SK-N-SH (cell line): ENCODE results near the gene LIN52. TPM values are rescaled to one million over a fixed set of nuclear protein-coding genes. Genes with fewer than 3 reads are reported as not detected.

Experiments
- CTCF ChIA-PET: fragments of 300-600, 350-600 bp; formaldehyde crosslinking; extraction: SDS; loops from one replicate; lab custom pipeline; 2021; lab: Yijun Ruan, JAX
- POLR2A ChIA-PET: fragments of 350-600 bp; sonication (Branson Sonifier 250); formaldehyde crosslinking; extraction: SDS; loops from one replicate; lab custom pipeline; 2020; ENCODE audit warnings: antibody characterized with exemption, inconsistent platforms; lab: Yijun Ruan, JAX
- DNase-seq: peaks from one replicate; pipeline ENCODE4 v3.0.0; 2012
- H2AFZ ChIP-seq: fragments of 200-600 bp; sonication (generic); 2 replicates; pipeline ENCODE4 v1.8.1; 2016; ENCODE audit warnings: antibody characterized with exemption, mild to moderate bottlenecking, low read depth
- H3F3A ChIP-seq: fragments of 200-600 bp; sonication (generic); replicated peaks from 2 replicates; pipeline ENCODE3; 2016; ENCODE audit warnings: antibody characterized with exemption, mild to moderate bottlenecking; ENCODE audit not compliant: insufficient read depth
- H3K27ac ChIP-seq, 2 experiments: fragments of 200-500 bp in 1 of 2; fragments of 200-600 bp in 1 of 2; sonication (Bioruptor generic) in 1 of 2; sonication (generic), shearing (Covaris generic) in 1 of 2; 2 replicates each; pipeline versions ENCODE4 v1.5.1 to v1.6.1; 2014 to 2016; ENCODE audit warnings: low read depth in 2 of 2, inconsistent platforms in 1 of 2, low read length in 1 of 2, mild to moderate bottlenecking in 1 of 2, mixed read lengths in 1 of 2
- H3K27me3 ChIP-seq: fragments of 200-600 bp; sonication (generic), shearing (Covaris generic); 2 replicates; pipeline ENCODE4 v1.6.1; 2016; ENCODE audit warnings: mixed run types; ENCODE audit not compliant: insufficient read depth
- H3K36me3 ChIP-seq, 2 experiments: fragments of 200-500 bp in 1 of 2; fragments of 200-600 bp in 1 of 2; sonication (Bioruptor generic) in 1 of 2; sonication (generic) in 1 of 2; replicated peaks in 1 of 2; 2 replicates each; pipeline versions ENCODE3 to v1.5.1; 2014 to 2016; ENCODE audit warnings: low read length in 1 of 2, mild to moderate bottlenecking in 1 of 2; ENCODE audit not compliant: insufficient read depth in 2 of 2, control insufficient read depth in 1 of 2
- H3K4me1 ChIP-seq, 2 experiments: fragments of 200-500 bp in 1 of 2; fragments of 200-600 bp in 1 of 2; sonication (Bioruptor generic) in 1 of 2; sonication (generic), shearing (Covaris generic) in 1 of 2; 2 replicates each; pipeline versions ENCODE4 v1.5.1 to v1.6.1; 2014 to 2016; ENCODE audit warnings: low read depth in 1 of 2, low read length in 1 of 2, mixed run types in 1 of 2; ENCODE audit not compliant: insufficient read depth in 2 of 2, control insufficient read depth in 1 of 2
- H3K4me2 ChIP-seq: fragments of 200-600 bp; sonication (generic), shearing (Covaris generic); 2 replicates; pipeline ENCODE4 v1.6.1; 2017; ENCODE audit warnings: mixed run types
- H3K4me3 ChIP-seq, 2 experiments: fragments of 200-500 bp in 1 of 2; fragments of 200-600 bp in 1 of 2; sonication (Bioruptor generic) in 1 of 2; sonication (generic), shearing (Covaris generic) in 1 of 2; 2 replicates each; pipeline versions ENCODE4 v1.5.1 to v1.8.1; 2014 to 2016; ENCODE audit warnings: low read depth in 2 of 2, inconsistent platforms in 1 of 2, low read length in 1 of 2, mild to moderate bottlenecking in 1 of 2, mixed read lengths in 1 of 2, moderate library complexity in 1 of 2
- H3K79me2 ChIP-seq: fragments of 200-600 bp; sonication (generic); 2 replicates; pipeline ENCODE4 v1.8.1; 2017; ENCODE audit warnings: mild to moderate bottlenecking; ENCODE audit not compliant: insufficient read depth
- H3K9ac ChIP-seq: fragments of 200-600 bp; sonication (generic); 2 replicates; pipeline ENCODE4 v1.6.1; 2017; ENCODE audit warnings: mixed run types
- H3K9me2 ChIP-seq: fragments of 200-600 bp; sonication (generic); 2 replicates; pipeline ENCODE4 v1.6.1; 2017; ENCODE audit warnings: mixed run types
- H3K9me3 ChIP-seq: fragments of 200-600 bp; sonication (generic); 2 replicates; pipeline ENCODE4 v1.6.1; 2017; ENCODE audit warnings: mixed run types, mild to moderate bottlenecking, moderate library complexity
- H4K20me1 ChIP-seq: fragments of 200-600 bp; sonication (generic); 2 replicates; pipeline ENCODE4 v1.6.1; 2017; ENCODE audit warnings: mild to moderate bottlenecking, mixed run types; ENCODE audit not compliant: insufficient read depth
- CHD2 ChIP-seq: fragments of 150-350 bp; IDR thresholded peaks from 2 replicates; pipeline ENCODE4 v1.6.1; 2018; ENCODE audit warnings: low read length; ENCODE audit not compliant: partially characterized antibody
- EP300 ChIP-seq, 2 experiments: IDR thresholded peaks; 2 replicates each; pipeline versions ENCODE4 v1.4.0 to v1.6.1; 2012; ENCODE audit warnings: borderline replicate concordance in 1 of 2, low read depth in 1 of 2, low read length in 1 of 2
- EZH2phosphoT487 ChIP-seq: fragments of 200-600 bp; sonication (generic); IDR thresholded peaks from 2 replicates; pipeline ENCODE4 v1.6.1; 2017; ENCODE audit warnings: low read depth, mixed run types, mild to moderate bottlenecking, antibody characterized with exemption, moderate library complexity, borderline replicate concordance
- FOXM1 ChIP-seq: IDR thresholded peaks from 2 replicates; pipeline ENCODE4 v1.4.0; 2012; ENCODE audit warnings: low read depth, mild to moderate bottlenecking
- GABPA ChIP-seq: IDR thresholded peaks from 2 replicates; pipeline ENCODE4 v1.4.0; 2012; ENCODE audit warnings: low read depth, mild to moderate bottlenecking
- MAX ChIP-seq: IDR thresholded peaks from 2 replicates; pipeline ENCODE4 v1.4.0; 2012; ENCODE audit warnings: low read depth
- MEF2A ChIP-seq: IDR thresholded peaks from 2 replicates; pipeline ENCODE4 v1.4.0; 2012; ENCODE audit warnings: low read depth, borderline replicate concordance
- MXI1 ChIP-seq: IDR thresholded peaks from 2 replicates; pipeline ENCODE4 v1.6.1; 2012; ENCODE audit warnings: mild to moderate bottlenecking, low read depth, low read length, improper control_type of control experiment
- NFIC ChIP-seq: IDR thresholded peaks from 2 replicates; pipeline ENCODE4 v1.4.0; 2012; ENCODE audit warnings: borderline replicate concordance
- PBX3 ChIP-seq: IDR thresholded peaks from 2 replicates; pipeline ENCODE4; 2012
- POLR2AphosphoS5 ChIP-seq: IDR thresholded peaks from 2 replicates; pipeline ENCODE4 v1.6.1; 2012; ENCODE audit warnings: low read depth, low read length
- RCOR1 ChIP-seq: fragments of 150-350 bp; IDR thresholded peaks from 2 replicates; pipeline ENCODE4 v1.6.1; 2017; ENCODE audit warnings: antibody characterized with exemption, low read length
- RFX5 ChIP-seq: IDR thresholded peaks from 2 replicates; pipeline ENCODE4 v1.6.1; 2012; ENCODE audit warnings: mild to moderate bottlenecking, improper control_type of control experiment, low read length
- RXRA ChIP-seq: IDR thresholded peaks from 2 replicates; pipeline ENCODE4 v1.4.0; 2012; ENCODE audit warnings: low read depth, mild to moderate bottlenecking, borderline replicate concordance
- SMC3 ChIP-seq: IDR thresholded peaks from 2 replicates; pipeline ENCODE4 v1.6.1; 2012; ENCODE audit warnings: low read depth, low read length, improper control_type of control experiment
- TAF1 ChIP-seq: IDR thresholded peaks from 2 replicates; pipeline ENCODE4 v1.6.1; 2012; ENCODE audit warnings: low read depth, mild to moderate bottlenecking, low read length, moderate library complexity, borderline replicate concordance
- TEAD4 ChIP-seq: IDR thresholded peaks from 2 replicates; pipeline ENCODE4 v1.4.0; 2012; ENCODE audit warnings: mild to moderate bottlenecking, borderline replicate concordance; ENCODE audit not compliant: insufficient read depth
- USF1 ChIP-seq: IDR thresholded peaks from 2 replicates; pipeline ENCODE4 v1.4.0; 2012; ENCODE audit warnings: low read depth, borderline replicate concordance
- ZBTB33 ChIP-seq: IDR thresholded peaks from 2 replicates; pipeline ENCODE4 v1.4.0; 2012; ENCODE audit warnings: low read depth, borderline replicate concordance
- WGBS: methylation state at CpG from one replicate; pipeline ENCODE4 v1.1.6; 2017; ENCODE audit warnings: low lambda C conversion rate; 5-methylcytosine and 5-hydroxymethylcytosine counted together
- polyA plus RNA-seq, 3 experiments: library from polyadenylated mRNA; depleted of rRNA; stranded (reverse); fragments of >200 nt; gene quantifications; 2 replicates each; pipeline ENCODE4 v1.2.3, GENCODE V29; 2012

LIN52 gene
- polyA plus RNA-seq, 1 of the 3 experiments (the other 2 are of a cell fraction), result 4.9 TPM

GRCh38 chr14:74208642-74209041 is 123.9 kb downstream of the LIN52 start:
- H3K9me3 ChIP-seq, result no peaks in the 10 kb centered on the region
- POLR2A ChIA-PET, result no interaction called here
- no peak overlapping the region for H3K4me2 ChIP-seq
- no peaks in the 10 kb centered on the region for H4K20me1 ChIP-seq
- no peaks in the 10 kb centered on the region for H3K27me3 ChIP-seq
- H3K79me2 ChIP-seq, result no peaks in the 10 kb centered on the region
- no peak overlapping the region for H3K4me3 ChIP-seq
- no peak overlapping the region for H3K27ac ChIP-seq
- CTCF ChIA-PET, result interaction anchor here (0.6 to 2.0 kb wide), 3 partner anchors 10 to 210 kb away, joined by 3 to 9 read pairs (median 4); no protein-coding TSS in a partner anchor
- H3K4me1 ChIP-seq, result no peaks in the 10 kb centered on the region
- no peaks in the 10 kb centered on the region for H3K36me3 ChIP-seq
- TF ChIP-seq RCOR1 (no peak), MXI1 (no peak), SMC3 (no peak), TAF1 (no peak), MEF2A (no peak)
- no peak overlapping the region for H3K9ac ChIP-seq
- H3F3A ChIP-seq, result no peaks in the 10 kb centered on the region
- WGBS, result 89% methylated on average over 8 of the region's 8 CpGs
- H2AFZ ChIP-seq, result no peak overlapping the region
- no peaks in the 10 kb centered on the region for H3K9me2 ChIP-seq
- no peak for DNase-seq

- H4K20me1 ChIP-seq, result no peaks in the 10 kb centered on the region
- H3K4me2 ChIP-seq, result no peak overlapping the region
- no peak overlapping the region for H3K4me3 ChIP-seq
- H3K9ac ChIP-seq, result no peak overlapping the region
- no peaks in the 10 kb centered on the region for H3F3A ChIP-seq
- no peak overlapping the region for H2AFZ ChIP-seq
- no peak overlapping the region for H3K27ac ChIP-seq
- H3K9me2 ChIP-seq, result no peaks in the 10 kb centered on the region
- no peaks in the 10 kb centered on the region for H3K9me3 ChIP-seq
- no peaks in the 10 kb centered on the region for H3K36me3 ChIP-seq
- CTCF ChIA-PET, result interaction anchor here (1.5 kb wide), 1 partner anchor 45 kb away, joined by 6 read pairs; no protein-coding TSS in a partner anchor
- no peaks in the 10 kb centered on the region for H3K79me2 ChIP-seq
- no peak for TF ChIP-seq EZH2phosphoT487
- TF ChIP-seq RFX5, result no peak
- no peak for TF ChIP-seq TEAD4
- no peak for TF ChIP-seq GABPA
- no peak for TF ChIP-seq PBX3
- no peak for TF ChIP-seq ZBTB33
- TF ChIP-seq MEF2A, result no peak
- no peak for TF ChIP-seq NFIC
- TF ChIP-seq CHD2, result no peak
- no peak for TF ChIP-seq SMC3
- no peak for TF ChIP-seq USF1
- TF ChIP-seq MAX, result no peak
- TF ChIP-seq FOXM1, result no peak
- no peak for TF ChIP-seq EP300 (IDR thresholded peaks at IDR 0.05; ENCODE audit: borderline replicate concordance in 1 of 2, low read depth in 1 of 2, low read length in 1 of 2)
- no peak for TF ChIP-seq POLR2AphosphoS5
- no peak for TF ChIP-seq RXRA
- TF ChIP-seq, all 33 proteins: peak for 0
- DNase-seq, result no peak
- Histone ChIP-seq H3K4me1 (no peaks in the 10 kb centered on the region), H3K27me3 (peaks cover 12% of the 10 kb centered on the region; the same call in 1 of the 2 replicates)
- POLR2A ChIA-PET, result no interaction called here
- WGBS, result 72% methylated on average over 5 of the region's 6 CpGs
Measured at GRCh38 chr14:74211945-74212580, 127.3 kb downstream of the LIN52 start.
